ENCODE data around the gene CALML5.

The CALML5 gene

DNA sequence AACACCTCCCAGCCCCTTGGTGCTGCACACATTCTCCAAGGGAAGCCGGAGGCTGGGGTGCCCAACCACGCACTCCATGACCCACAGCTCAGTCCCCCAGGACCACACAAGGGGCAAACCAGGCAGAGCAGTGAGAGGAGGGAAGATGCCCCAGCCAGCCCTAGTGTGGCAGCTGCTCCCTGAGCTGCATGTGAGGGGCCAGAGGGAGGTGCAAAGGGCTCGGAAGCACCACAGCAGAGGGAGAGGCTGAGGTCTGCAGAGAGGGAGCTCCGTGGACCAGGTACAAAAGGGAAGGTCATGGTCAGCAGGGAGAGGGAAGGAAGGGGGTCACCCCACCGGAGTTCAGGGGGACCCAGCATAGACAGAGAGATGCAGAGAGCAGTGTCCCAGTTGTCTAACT is 1.5 kb upstream of the CALML5 start:
- no peak for DNase-seq (ENCODE audit: low spot score)

DNA sequence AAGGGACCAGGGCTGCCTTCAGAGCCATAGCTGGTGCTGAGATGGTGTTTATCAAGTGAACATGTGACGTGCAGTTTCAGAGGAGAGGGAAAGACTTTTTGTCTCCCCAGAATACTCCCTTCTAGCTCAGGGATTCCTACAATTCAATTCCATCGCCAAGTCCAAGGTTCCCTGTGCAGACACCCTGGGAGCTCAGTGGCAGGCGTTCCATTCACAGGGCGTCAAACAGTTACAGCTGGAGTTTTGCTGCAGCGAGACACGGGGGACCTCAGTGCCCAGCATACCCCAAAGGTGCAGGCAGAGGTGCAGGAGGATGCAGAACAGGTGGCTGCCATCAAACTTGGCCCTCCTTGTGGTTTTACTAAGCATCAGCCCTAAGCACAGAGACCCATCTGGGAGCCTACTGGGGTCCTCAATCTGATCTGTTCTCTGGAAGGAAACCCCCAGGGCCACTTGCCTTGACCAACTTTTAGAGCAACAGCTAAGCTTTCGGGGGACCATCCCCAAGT is 846 bp upstream of the CALML5 start:
- no peak for DNase-seq (ENCODE audit: low spot score)

DNA sequence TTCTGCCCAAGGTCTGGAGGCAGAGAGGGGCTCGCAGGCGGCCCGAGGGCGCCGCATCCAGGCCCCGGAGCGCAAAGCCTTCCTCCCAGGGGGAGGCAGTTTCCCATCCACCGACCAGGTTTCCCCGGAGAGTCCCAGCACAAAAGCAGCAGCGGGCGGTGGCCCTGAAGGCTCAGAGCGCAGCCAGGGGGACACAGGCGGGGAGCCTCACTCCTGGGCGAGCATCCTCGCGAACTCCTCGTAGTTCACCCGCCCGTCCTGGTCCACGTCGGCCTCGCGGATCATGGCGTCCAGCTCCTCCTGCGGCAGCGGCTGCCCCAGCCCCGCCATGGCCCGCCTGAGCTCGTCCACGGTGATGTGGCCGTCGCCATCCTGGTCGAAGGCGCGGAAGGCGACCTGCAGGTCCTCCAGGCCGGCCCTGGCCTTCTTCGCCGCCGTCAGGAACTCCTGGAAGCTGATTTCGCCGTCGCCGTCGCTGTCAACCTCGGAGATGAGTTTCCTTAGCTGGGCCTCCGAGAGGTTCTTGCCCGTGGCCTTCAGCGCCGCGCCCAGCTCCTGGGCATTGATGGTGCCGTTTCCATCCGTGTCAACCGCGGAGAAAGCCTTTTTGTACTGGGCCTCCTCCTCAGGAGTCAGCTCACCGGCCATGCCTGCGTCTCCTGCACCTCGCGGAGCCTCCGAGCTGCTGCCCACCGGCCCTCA is 428 bp downstream of the CALML5 start:
- no peak for DNase-seq (ENCODE audit: low spot score)

DNA sequence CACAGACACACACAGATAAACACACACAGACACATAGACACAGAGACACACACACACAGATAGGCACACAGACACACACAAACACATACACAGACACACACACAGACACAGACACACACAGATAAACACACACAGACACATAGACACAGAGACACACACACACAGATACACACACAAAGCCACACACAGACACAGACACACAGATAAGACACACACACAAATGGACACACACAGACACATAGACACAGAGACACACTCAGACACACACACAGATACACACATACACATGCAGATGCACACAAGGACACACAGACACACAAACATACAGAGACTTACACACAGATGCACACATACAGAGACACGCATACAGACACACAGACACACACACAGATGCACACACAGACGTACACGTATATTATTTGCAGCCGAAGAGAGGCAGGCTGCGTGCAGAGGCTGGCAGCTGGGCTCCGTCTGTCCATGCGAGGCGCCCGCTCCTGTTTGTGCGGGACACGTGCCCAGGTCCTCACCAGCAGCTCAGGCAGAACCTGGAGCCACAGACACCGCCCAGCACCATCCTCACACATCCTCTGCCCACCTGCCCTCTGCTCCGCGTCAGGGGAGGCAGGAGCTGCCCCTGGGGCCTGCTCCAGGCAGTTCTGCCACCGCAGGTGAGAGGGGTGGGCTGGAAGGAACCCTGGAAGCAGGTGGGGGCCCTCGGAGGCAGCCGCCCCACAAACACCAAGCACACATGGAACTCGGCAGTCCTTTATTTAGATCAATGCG is 1.2 kb downstream of the CALML5 start:
- no peak for DNase-seq (ENCODE audit: low spot score)

DNA sequence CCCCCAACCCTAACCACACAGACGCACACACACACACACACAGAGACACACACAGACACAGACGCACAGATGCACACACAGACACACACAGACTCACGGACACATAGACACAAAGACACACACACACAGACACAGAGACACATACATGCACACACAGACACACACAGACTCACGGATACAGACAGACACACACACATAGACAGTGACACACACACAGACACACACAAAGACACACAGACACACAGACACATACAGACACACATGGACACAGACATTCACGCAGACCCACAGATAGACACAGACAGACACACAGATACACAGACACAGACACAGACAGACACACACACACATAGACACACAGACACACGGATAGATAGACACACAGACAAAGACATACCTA is 2.1 kb downstream of the CALML5 start:
- no peak for DNase-seq (ENCODE audit: low spot score)

DNA sequence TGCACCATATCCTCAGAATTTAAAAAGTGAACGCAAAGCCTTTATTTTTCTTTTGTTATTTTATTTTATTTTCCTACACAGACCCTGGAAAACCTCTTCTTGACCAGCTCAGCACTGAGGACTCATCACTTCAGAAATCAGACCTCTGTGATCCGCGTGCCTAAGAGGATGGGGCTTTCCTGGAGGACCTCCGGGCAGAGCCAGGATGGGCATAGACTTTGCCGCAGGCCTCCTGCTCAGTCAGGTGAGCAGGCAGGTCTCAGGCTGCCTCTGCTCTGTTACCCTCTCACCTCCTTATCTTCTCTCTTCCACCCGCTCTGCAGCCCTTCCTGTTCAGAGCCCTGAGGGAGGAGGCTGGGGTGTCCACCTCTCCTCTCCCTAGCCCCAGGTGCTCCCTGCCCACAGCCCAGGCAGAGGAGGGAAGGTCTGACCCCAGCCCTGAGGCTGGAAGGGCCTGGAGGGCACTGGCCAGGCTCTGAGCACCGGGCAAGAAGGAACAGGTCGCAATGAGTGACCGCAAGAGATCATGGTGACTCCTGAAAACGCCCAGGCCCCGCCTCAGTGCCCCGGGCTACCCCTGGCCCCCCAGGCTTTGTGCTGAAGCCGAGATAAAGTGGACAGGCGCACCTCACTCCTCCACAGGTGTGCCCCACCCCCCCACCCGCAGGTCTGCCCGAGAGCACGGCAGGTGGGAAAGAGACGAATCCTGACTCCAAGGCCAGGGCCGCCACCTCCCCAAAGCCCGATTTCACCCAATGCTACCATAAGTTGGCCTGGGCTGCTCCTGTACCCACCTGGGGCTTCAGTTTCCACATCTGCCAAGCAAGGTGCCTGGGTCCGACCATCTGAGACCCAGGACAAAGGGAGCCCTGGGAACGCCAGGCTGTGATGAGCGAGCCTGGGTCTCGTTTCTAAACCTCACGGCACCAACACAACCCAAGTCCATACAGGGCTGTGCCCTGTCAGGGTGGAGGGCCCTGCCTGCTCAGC is 2.8 kb downstream of the CALML5 start:
- no peak for DNase-seq (ENCODE audit: low spot score)

DNA sequence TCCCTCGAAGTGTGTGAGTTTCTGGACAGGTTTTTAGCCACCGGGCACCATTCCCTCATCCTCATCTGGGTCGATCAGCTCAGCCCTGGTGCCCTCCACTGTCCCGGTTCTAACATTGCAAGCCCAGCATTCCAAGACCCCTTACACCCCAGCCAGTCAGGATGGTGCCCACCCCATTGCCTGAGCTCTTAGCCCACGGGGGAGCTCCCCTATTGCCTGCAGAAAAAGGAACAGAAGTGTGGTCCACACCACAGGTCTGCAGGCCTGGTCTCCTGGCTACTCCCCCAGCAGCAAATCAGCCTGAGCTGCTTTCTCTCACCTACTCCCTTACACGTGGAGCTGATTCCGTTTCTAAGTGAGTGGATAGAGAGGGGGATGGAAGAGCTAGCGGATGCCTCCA is 4.8 kb downstream of the CALML5 start:
- DNase-seq (ENCODE audit: low spot score), result no peak

DNA sequence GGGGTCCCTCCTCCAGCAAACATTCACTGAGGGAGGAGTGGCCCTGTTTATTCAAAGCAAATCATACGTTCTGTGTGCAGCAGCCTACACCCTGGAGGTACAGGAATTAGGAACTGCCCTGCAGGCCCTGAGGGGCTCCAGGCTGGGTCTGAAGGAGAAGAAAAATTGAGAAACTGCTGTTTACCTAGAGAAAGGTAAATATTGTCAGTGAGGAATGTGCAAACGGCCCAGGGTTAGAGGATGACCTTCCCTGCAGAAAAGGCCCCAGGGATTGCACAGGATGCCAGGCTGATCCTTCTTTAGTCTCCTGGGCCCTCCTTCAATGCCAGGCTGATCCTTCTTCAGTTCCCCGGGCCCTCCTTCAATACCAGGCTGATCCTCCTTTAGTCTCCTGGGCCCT is 5.7 kb downstream of the CALML5 start:
- DNase-seq (ENCODE audit: low spot score), result no peak

DNA sequence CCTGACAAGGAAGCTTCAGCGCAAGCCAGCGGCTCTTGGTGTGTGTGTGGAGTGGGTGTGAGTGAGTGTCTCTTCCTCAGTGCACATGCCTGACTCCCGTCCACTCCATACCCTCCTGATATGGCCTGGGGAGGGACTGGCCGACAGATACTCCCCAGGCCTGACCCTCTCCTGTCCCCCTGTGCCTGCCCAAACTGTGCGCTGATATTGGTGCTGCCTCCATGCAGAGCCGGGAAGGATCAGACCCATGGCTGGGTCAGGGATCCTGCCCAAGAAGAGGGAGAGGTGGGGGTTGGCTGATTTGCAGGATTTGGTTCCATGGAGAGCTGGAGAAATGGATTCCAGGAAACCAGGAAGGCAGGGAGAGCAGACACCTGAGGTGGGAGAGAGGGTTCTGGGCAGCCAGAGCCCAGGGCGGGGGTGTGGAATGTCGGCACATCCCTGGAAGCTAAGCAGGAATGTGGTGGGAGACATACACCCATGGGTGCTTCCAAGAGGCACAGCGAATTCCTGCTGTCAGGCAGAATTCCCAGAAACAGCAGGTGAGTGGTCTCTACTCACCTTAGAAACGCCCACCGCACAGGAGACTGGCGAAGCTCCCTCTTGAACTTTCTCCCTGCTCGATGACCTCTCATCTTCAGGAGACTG is 6.3 kb downstream of the CALML5 start:
- no peak for DNase-seq (ENCODE audit: low spot score)

DNA sequence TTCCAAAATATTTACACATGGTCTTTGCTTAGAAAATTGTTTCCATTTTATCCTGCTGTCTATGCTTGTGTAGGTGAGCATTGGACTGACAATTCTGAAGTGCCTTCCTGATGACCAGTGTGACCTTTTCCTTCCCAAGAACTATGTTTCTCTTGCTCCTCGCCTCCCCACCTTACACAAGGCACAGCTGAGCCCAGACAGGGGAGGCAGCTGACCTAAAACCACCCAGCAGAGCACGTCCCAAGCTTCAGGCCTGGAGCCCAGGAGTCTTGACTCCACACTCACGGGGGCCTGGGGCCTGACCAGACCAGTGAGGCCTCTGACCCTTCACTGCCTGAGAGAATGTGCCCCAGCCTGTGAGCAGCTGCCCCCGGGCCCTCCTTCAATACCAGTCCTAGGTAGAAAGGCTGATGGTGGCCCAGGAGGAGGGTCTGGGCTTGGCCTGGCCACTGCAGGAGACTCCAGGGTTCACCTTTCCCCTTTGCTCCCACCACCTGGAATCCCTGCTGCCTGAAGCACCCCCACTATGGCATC is 7.0 kb downstream of the CALML5 start:
- no peak for DNase-seq (ENCODE audit: low spot score)

DNA sequence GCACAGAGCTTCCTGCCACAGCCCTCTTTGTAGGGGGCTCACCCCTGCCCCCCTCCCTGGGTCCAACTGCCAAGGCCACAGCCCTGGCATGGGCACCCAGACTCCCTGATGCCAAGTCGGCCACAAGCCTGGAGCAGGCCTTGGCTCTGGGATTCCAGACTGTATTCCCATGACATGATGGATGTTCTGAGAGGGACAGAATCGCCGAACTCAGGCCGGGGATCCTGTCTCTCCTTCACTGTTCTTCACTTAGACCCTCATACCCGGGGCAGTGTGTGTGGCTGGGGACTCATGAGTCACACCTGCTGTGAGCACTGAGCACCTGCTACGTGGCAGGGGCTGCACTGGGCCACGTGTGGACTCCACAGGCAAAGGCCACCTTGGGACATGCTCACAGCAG is 7.9 kb downstream of the CALML5 start:
- DNase-seq (ENCODE audit: low spot score), result no peak

DNA sequence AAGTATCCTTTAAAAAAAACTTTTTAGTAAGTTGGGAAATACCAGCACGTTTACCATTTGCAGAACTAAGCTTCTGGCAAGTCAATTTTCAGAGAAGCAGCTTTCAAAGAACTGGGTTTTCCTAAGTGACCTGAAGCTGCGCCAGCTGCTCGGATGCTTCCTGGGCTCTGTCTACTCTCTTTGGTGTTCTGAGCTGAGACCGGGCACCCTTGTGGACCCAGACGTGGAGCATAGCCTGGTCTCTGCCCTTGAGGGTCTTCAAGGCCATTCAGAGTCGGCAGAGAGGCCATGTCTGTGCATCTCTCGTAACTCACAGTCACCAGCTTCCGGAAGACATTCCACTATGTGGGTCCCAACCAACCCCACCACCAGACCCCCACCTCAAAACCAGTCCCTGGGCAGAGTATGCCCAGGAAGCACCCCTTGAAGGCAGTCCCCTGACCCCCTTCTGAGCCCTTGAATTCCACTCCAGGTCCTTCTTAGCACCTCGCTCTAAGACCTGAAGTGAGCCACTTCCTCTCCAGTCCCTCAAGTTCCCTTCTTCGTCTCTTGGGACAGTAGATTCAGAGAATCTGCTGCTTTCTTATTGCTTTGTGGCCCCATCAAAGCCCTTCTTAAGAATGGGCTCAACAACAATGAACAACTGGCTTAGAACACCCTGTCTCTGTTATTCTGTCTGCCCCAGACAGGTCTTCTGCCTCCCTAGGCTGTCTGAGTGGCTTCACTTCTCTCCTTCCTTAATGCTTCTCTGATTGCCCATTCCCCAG is 8.5 kb downstream of the CALML5 start:
- DNase-seq (ENCODE audit: low spot score), result no peak

DNA sequence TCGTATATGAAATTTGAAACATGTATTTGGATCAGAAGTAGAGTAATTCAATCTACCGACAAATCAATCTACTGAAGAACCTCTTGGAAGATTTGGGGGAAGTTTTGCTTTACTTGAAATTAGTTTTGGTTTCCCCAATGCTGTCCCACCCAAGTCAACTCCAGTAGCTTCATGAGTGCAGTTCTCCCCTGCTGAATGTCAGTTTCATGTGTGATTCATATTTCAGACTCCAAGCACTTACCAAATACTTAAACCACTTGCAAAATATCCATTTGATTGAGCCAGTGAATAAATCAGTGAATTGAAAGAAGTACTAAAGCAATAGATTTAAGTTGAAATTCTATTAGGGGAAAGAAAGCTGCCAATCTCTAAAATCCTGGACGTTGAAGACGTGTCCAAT is 9.3 kb downstream of the CALML5 start:
- no peak for DNase-seq (ENCODE audit: low spot score)

DNA sequence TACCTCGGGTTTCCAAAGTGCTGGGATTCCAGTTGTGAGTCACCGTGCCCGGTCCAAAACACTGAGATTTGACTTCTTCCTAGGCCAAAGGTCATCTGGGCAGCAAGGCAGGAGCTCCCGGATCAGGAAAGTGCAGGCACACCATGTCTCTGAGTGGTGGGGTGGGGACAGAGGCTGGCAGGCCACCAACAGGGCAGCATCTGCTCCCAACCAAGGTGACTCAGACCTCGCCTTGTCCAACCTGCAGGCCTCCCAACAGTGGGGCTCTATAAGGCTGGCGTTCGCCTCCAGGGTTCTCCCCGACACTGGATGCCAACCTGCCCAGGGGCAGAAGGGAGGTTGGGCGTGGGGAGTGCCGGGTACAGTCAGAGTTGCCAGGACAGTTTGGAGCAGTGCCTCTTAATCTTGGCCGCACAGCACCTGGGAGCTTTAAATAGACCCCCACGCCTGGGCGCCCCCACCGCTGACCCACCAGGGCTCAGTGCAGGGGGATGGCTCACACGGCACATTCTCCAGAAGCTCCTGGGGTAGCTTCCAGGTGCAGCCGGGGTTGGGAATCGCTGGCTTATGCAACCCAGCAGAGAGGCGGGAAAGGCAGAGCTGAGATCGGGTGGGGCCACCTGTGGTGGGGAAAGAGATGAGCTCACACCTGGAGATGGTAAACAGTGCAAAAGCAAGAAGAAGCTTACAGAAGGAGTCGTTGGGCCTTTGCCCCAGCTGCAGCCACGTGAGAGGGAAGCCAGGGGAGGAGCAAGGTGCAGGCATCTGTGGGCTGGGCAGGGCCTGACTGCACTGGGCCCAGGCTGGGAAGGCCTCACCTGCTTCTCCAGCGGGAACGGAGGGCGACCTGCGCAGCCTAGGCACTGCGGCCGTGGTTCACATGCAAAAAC is 10.9 kb downstream of the CALML5 start:
- DNase-seq (ENCODE audit: low spot score), result no peak

DNA sequence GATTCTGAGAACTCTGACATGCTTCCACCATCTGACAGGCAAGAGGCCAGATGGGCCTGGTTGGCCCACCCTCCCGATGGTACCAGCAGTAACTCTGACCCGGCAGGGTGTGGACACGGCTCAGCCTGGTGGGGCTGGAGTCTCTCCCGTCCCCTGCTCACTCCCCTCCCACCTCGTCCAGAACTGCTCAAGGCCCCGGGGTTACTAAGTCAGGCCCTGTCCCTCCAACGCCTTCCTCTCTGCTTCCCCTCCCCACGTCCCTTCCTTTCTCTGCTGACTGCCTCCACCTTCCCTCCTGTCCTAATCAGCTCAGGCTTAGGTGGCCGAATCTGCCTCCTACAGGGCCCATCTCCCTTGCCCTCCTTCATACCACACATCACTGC is 12.5 kb downstream of the CALML5 start:
- no peak for DNase-seq (ENCODE audit: low spot score)

DNA sequence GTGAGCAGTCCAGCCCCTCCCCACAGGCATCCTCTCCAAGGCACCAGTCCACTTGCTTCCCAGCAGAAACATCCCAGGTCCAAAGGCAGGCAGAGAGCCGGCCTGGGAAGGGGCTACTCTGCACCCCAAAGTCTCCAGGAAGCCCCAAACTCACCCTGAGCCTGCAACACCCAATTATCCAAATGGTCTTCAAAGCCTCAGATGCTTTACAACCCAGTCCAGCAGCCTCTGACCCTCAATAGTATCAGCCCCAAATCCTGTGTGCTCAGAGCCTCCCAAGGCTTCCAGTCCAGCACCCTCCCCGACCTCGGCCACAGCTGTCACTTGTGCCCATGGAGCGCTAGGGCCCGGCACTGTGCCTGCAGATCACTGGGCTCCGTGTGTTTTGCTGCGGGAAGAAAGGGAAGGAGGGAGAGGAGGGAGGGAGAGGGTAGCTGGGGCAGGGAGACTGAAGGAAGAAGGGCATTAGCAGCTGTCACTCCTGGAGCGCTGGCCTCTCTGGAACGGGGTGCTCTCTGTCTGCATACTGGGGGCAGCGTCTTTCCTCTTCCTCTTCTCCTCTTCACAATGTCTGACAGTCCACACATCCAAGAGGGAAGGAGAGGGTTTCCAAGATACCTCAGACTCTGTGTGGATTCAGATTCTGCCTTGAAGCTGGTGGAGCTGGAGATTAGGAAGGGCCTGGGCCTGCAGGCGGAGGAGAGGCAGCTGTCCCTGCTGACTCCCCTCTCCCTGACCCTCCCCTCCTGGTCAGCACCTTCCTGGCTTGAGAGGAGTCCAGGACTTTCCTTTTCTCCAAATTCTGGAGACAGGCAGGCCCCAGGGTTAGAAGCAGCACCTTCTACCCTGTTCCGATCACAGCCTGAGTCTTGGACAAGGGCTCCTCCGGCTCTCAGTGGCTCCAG is 13.2 kb downstream of the CALML5 start:
- no peak for DNase-seq (ENCODE audit: low spot score)

DNA sequence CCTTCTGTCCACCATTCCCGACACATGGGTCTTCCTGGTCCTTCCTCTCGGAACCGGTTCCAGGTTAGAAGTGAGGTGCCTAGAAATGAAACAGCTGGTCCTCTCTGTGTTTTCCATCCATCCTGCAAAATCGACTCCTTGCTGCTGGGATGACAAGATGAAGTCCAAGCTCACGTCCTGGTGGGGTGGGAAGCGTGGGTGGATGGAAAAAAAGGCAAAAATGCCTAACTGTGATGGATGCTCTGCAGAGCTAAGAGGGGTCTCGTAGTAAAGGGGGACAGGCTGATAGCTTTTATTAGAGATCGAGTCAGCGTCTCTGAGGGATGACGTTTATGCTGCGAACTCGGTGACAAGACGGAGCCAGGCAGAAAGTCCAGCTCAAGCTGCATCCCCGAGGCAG is 14.1 kb downstream of the CALML5 start:
- DNase-seq (ENCODE audit: low spot score), result no peak

DNA sequence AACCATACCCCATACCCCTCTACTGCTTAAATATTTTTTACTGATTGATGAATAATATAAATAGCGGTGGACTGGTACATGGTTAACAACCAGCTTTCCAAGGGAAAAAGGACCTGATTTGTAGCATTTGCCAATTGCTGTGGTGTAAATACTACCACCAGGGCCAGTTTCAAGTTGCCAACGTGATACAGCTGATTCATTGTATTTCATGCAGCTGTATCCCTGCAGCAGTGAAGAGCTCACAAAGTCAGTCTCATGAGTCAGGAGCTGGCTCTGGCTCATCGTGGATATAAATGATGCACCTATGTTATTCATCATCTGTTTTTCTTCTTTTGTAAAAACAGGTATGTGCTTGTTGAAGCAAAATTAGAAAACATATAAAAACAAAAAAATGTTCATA is 15.2 kb downstream of the CALML5 start:
- DNase-seq (ENCODE audit: low spot score), result no peak

DNA sequence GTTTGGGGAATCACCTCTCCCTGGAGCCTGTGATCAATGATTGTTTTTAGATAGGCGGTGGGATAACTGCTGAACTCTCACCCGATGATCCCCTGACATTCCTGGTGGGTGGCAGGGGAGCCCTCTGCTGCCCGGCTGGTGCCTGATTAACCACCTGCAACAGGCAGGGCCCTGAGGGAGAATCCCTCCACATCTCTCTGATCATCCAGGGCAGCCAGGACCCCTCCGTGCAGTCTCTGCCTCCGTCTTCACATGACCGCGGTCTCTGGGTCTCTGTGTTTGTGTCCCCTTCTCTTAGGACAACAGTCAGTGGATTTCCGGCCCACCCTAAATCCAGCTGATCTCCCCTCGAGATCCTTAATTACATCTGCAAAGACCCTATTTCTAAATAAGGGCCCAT is 17.4 kb downstream of the CALML5 start:
- no peak for DNase-seq (ENCODE audit: low spot score)

All from CD4-positive, alpha-beta T cell treated with Interleukin-2 at 100 ng/mL for 4 hours (primary cell).